ENCODE data around the gene PTPRM.

Gene PTPRM

GRCh38 chr18:7545734-7546133 is 21.4 kb upstream of the PTPRM start:
- H3K4me3 ChIP-seq (ENCODE audit: low read length) = no peak overlapping the region
- no peaks in the 10 kb centered on the region for H3K4me1 ChIP-seq (ENCODE audit: control insufficient read depth, insufficient read depth, low read length)
- H3K4me2 ChIP-seq (ENCODE audit: low read length) = no peak overlapping the region
- peaks cover 7% of the 10 kb centered on the region for H3K27me3 ChIP-seq (ENCODE audit: control insufficient read depth, insufficient read depth, low read length)
- H3K9me3 ChIP-seq (replicated peaks; ENCODE audit: low read length) = no peaks in the 10 kb centered on the region
- no peak overlapping the region for H3K9ac ChIP-seq (ENCODE audit: low read depth, low read length)
- H3K36me3 ChIP-seq (ENCODE audit: insufficient read depth, low read length) = no peaks in the 10 kb centered on the region

- Histone ChIP-seq H3K4me3 (ENCODE audit: low read length) (no peak overlapping the region), H3K27me3 (ENCODE audit: control insufficient read depth, insufficient read depth, low read length) (peaks cover 7% of the 10 kb centered on the region), H3K4me1 (ENCODE audit: control insufficient read depth, insufficient read depth, low read length) (no peaks in the 10 kb centered on the region), H3K36me3 (ENCODE audit: insufficient read depth, low read length) (no peaks in the 10 kb centered on the region), H3K4me2 (ENCODE audit: low read length) (no peak overlapping the region), H3K9me3 (replicated peaks; ENCODE audit: low read length) (no peaks in the 10 kb centered on the region), H3K9ac (ENCODE audit: low read depth, low read length) (no peak overlapping the region)
Measured at GRCh38 chr18:7548221-7548620, 18.9 kb upstream of the PTPRM start.

- Histone ChIP-seq H3K4me1 (ENCODE audit: control insufficient read depth, insufficient read depth, low read length) (no peaks in the 10 kb centered on the region), H3K9ac (ENCODE audit: low read depth, low read length) (no peak overlapping the region)
Measured at GRCh38 chr18:7548721-7549120, 18.4 kb upstream of the PTPRM start.

GRCh38 chr18:7557973-7558372 is 9.1 kb upstream of the PTPRM start:
- Histone ChIP-seq H3K9ac (ENCODE audit: low read depth, low read length) (no peak overlapping the region), H3K4me2 (ENCODE audit: low read length) (no peak overlapping the region), H3K9me3 (replicated peaks; ENCODE audit: low read length) (no peaks in the 10 kb centered on the region), H3K36me3 (ENCODE audit: insufficient read depth, low read length) (no peaks in the 10 kb centered on the region), H3K27me3 (ENCODE audit: control insufficient read depth, insufficient read depth, low read length) (peaks cover 13% of the 10 kb centered on the region), H3K4me3 (ENCODE audit: low read length) (no peak overlapping the region), H3K4me1 (ENCODE audit: control insufficient read depth, insufficient read depth, low read length) (no peaks in the 10 kb centered on the region)

More at GRCh38 chr18:7548721-7549120, 18.4 kb upstream of the PTPRM start:
- Histone ChIP-seq H3K9me3 (replicated peaks; ENCODE audit: low read length) (no peaks in the 10 kb centered on the region), H3K4me2 (ENCODE audit: low read length) (no peak overlapping the region), H3K4me3 (ENCODE audit: low read length) (no peak overlapping the region), H3K27me3 (ENCODE audit: control insufficient read depth, insufficient read depth, low read length) (peaks cover 5% of the 10 kb centered on the region), H3K36me3 (ENCODE audit: insufficient read depth, low read length) (no peaks in the 10 kb centered on the region)

GRCh38 chr18:7558769-7559168 is 8.3 kb upstream of the PTPRM start:
- H3K9me3 ChIP-seq (replicated peaks; ENCODE audit: low read length) = no peaks in the 10 kb centered on the region
- peaks cover 13% of the 10 kb centered on the region for H3K27me3 ChIP-seq (ENCODE audit: control insufficient read depth, insufficient read depth, low read length)
- no peaks in the 10 kb centered on the region for H3K36me3 ChIP-seq (ENCODE audit: insufficient read depth, low read length)
- H3K4me3 ChIP-seq (ENCODE audit: low read length) = no peak overlapping the region
- no peak overlapping the region for H3K4me2 ChIP-seq (ENCODE audit: low read length)
- no peak overlapping the region for H3K9ac ChIP-seq (ENCODE audit: low read depth, low read length)
- no peaks in the 10 kb centered on the region for H3K4me1 ChIP-seq (ENCODE audit: control insufficient read depth, insufficient read depth, low read length)

GRCh38 chr18:7559709-7560319 is 7.3 kb upstream of the PTPRM start:
- Histone ChIP-seq H3K4me3 (ENCODE audit: low read length) (no peak overlapping the region), H3K9ac (ENCODE audit: low read depth, low read length) (no peak overlapping the region), H3K36me3 (ENCODE audit: insufficient read depth, low read length) (no peaks in the 10 kb centered on the region), H3K4me1 (ENCODE audit: control insufficient read depth, insufficient read depth, low read length) (no peaks in the 10 kb centered on the region), H3K4me2 (ENCODE audit: low read length) (no peak overlapping the region), H3K27me3 (ENCODE audit: control insufficient read depth, insufficient read depth, low read length) (peaks cover 13% of the 10 kb centered on the region), H3K9me3 (replicated peaks; ENCODE audit: low read length) (no peaks in the 10 kb centered on the region)

GRCh38 chr18:7561909-7562460 is 5.1 kb upstream of the PTPRM start:
- Histone ChIP-seq H3K9ac (ENCODE audit: low read depth, low read length) (no peak overlapping the region), H3K4me2 (ENCODE audit: low read length) (no peak overlapping the region), H3K4me3 (ENCODE audit: low read length) (no peak overlapping the region), H3K9me3 (replicated peaks; ENCODE audit: low read length) (no peaks in the 10 kb centered on the region), H3K4me1 (ENCODE audit: control insufficient read depth, insufficient read depth, low read length) (peaks cover 7% of the 10 kb centered on the region), H3K36me3 (ENCODE audit: insufficient read depth, low read length) (no peaks in the 10 kb centered on the region), H3K27me3 (ENCODE audit: control insufficient read depth, insufficient read depth, low read length) (peaks cover 8% of the 10 kb centered on the region)

- H3K36me3 ChIP-seq (ENCODE audit: insufficient read depth, low read length) = no peaks in the 10 kb centered on the region
- H3K4me2 ChIP-seq (ENCODE audit: low read length) = no peak overlapping the region
- no peak overlapping the region for H3K4me3 ChIP-seq (ENCODE audit: low read length)
- peaks cover 7% of the 10 kb centered on the region for H3K4me1 ChIP-seq (ENCODE audit: control insufficient read depth, insufficient read depth, low read length)
- H3K9me3 ChIP-seq (replicated peaks; ENCODE audit: low read length) = no peaks in the 10 kb centered on the region
- H3K9ac ChIP-seq (ENCODE audit: low read depth, low read length) = no peak overlapping the region
- peaks cover 8% of the 10 kb centered on the region for H3K27me3 ChIP-seq (ENCODE audit: control insufficient read depth, insufficient read depth, low read length)
Measured at GRCh38 chr18:7562491-7562890, 4.6 kb upstream of the PTPRM start.

- Histone ChIP-seq H3K27me3 (ENCODE audit: control insufficient read depth, insufficient read depth, low read length) (no peaks in the 10 kb centered on the region), H3K9me3 (replicated peaks; ENCODE audit: low read length) (no peaks in the 10 kb centered on the region), H3K4me1 (ENCODE audit: control insufficient read depth, insufficient read depth, low read length) (peaks cover 17% of the 10 kb centered on the region), H3K36me3 (ENCODE audit: insufficient read depth, low read length) (no peaks in the 10 kb centered on the region), H3K9ac (ENCODE audit: low read depth, low read length) (peak overlapping the region; percentile 92), H3K4me2 (ENCODE audit: low read length) (peak overlapping the region; percentile 85), H3K4me3 (ENCODE audit: low read length) (peak overlapping the region; percentile 94)
Measured at GRCh38 chr18:7565677-7566076, 1.4 kb upstream of the PTPRM start.

- Histone ChIP-seq H3K4me2 (ENCODE audit: low read length) (peak overlapping the region; percentile 85), H3K9me3 (replicated peaks; ENCODE audit: low read length) (no peaks in the 10 kb centered on the region), H3K27me3 (ENCODE audit: control insufficient read depth, insufficient read depth, low read length) (no peaks in the 10 kb centered on the region), H3K9ac (ENCODE audit: low read depth, low read length) (peak overlapping the region; percentile 92), H3K36me3 (ENCODE audit: insufficient read depth, low read length) (no peaks in the 10 kb centered on the region), H3K4me3 (ENCODE audit: low read length) (peak overlapping the region; percentile 94), H3K4me1 (ENCODE audit: control insufficient read depth, insufficient read depth, low read length) (peaks cover 17% of the 10 kb centered on the region)
Measured at GRCh38 chr18:7566244-7566566, 911 bp upstream of the PTPRM start.

- H3K27me3 ChIP-seq (ENCODE audit: control insufficient read depth, insufficient read depth, low read length) = no peaks in the 10 kb centered on the region
- no peaks in the 10 kb centered on the region for H3K36me3 ChIP-seq (ENCODE audit: insufficient read depth, low read length)
- H3K4me1 ChIP-seq (ENCODE audit: control insufficient read depth, insufficient read depth, low read length) = peaks cover 21% of the 10 kb centered on the region
- H3K4me2 ChIP-seq (ENCODE audit: low read length) = peak overlapping the region; percentile 85
- no peaks in the 10 kb centered on the region for H3K9me3 ChIP-seq (replicated peaks; ENCODE audit: low read length)
- peak overlapping the region; percentile 92 for H3K9ac ChIP-seq (ENCODE audit: low read depth, low read length)
- H3K4me3 ChIP-seq (ENCODE audit: low read length) = peak overlapping the region; percentile 94
Measured at GRCh38 chr18:7567474-7568425, 634 bp downstream of the PTPRM start.

All from skeletal muscle satellite cell (primary cell).